Sigmoid colon (tissue), 3 donors: ENCODE results near the gene RABGAP1L.

Source experiments
- CTCF ChIP-seq, 4 experiments: fragments of 450-650 bp in 3 of 4; fragments of 200-600 bp in 1 of 4; IDR thresholded peaks; one replicate each; pipeline ENCODE4 v1.5.1; 2016 to 2019; ENCODE audit warnings: antibody characterized with exemption in 4 of 4, mild to moderate bottlenecking in 3 of 4, moderate library complexity in 2 of 4
- POLR2A ChIP-seq, 2 donors: fragments of 450-650 bp; IDR thresholded peaks; one replicate each; pipeline ENCODE4 v1.6.1; 2016; ENCODE audit warnings: antibody characterized with exemption in 2 of 2, mild to moderate bottlenecking in 2 of 2, moderate library complexity in 2 of 2

GRCh38 chr1:174160603-174161002, 1.3 kb downstream of the RABGAP1L start:
- no peak for TF ChIP-seq CTCF (IDR thresholded peaks at IDR 0.05)
- no peak for TF ChIP-seq POLR2A (IDR thresholded peaks at IDR 0.05)
